Fibroblast of lung (primary cell): ENCODE measurements around the gene SLCO6A1. TPM values are rescaled to one million over a fixed set of nuclear protein-coding genes. Genes with fewer than 3 reads are reported as not detected.
"Not testable (repeated sequence)": the region's sequence is repeated elsewhere in the genome, so short reads cannot be mapped to it uniquely, and the experiment has no call there.

Source experiments
- DNase-seq, 2 donors: peaks; one replicate each; pipeline versions ENCODE4 v3.0.0 to v3.0.0-alpha.2; 2010; ENCODE audit warnings: low read depth in 2 of 2
- H2AFZ ChIP-seq: 2 replicates; pipeline ENCODE4 v1.5.1; 2012; ENCODE audit warnings: low read length, control low read depth, inconsistent platforms
- H3K27ac ChIP-seq: 2 replicates; pipeline ENCODE4 v1.5.1; 2011; ENCODE audit warnings: low read length, control low read depth; ENCODE audit not compliant: insufficient read depth
- H3K27me3 ChIP-seq: 2 replicates; pipeline ENCODE4 v1.5.1; 2011; ENCODE audit warnings: mild to moderate bottlenecking, low read length; ENCODE audit not compliant: control insufficient read depth, insufficient read depth
- H3K36me3 ChIP-seq: 2 replicates; pipeline ENCODE4 v1.5.1; 2011; ENCODE audit warnings: low read length; ENCODE audit not compliant: control insufficient read depth, insufficient read depth
- H3K4me1 ChIP-seq: 2 replicates; pipeline ENCODE4 v1.5.1; 2011; ENCODE audit warnings: low read length; ENCODE audit not compliant: control insufficient read depth, insufficient read depth; ENCODE audit errors: extremely low read depth
- H3K4me2 ChIP-seq: 2 replicates; pipeline ENCODE4 v1.5.1; 2011; ENCODE audit warnings: low read length, control low read depth; ENCODE audit not compliant: insufficient read depth; ENCODE audit errors: extremely low read depth
- H3K4me3 ChIP-seq, 4 experiments: fragments of 200-600 bp in 1 of 4; sonication (generic) in 1 of 4; replicated peaks in 1 of 4; 2 replicates each; pipeline ENCODE4 v1.5.1; 2011 to 2016; ENCODE audit warnings: low read length in 4 of 4, low read depth in 3 of 4, mild to moderate bottlenecking in 3 of 4, control low read depth in 2 of 4, inconsistent platforms in 1 of 4, mixed read lengths in 1 of 4; ENCODE audit not compliant: insufficient read depth in 1 of 4; ENCODE audit errors: control extremely low read depth in 1 of 4
- H3K79me2 ChIP-seq: 2 replicates; pipeline ENCODE4 v1.5.1; 2012; ENCODE audit warnings: mild to moderate bottlenecking, low read length, inconsistent platforms; ENCODE audit not compliant: control insufficient read depth, insufficient read depth
- H3K9ac ChIP-seq: 2 replicates; pipeline ENCODE4 v1.5.1; 2011; ENCODE audit warnings: mild to moderate bottlenecking, low read length, control low read depth; ENCODE audit not compliant: insufficient read depth
- H3K9me3 ChIP-seq: 2 replicates; pipeline ENCODE4 v1.5.1; 2012; ENCODE audit warnings: low read depth, low read length; ENCODE audit not compliant: control insufficient read depth, insufficient read depth
- H4K20me1 ChIP-seq: 2 replicates; pipeline ENCODE4 v1.5.1; 2011; ENCODE audit warnings: low read length; ENCODE audit not compliant: control insufficient read depth, insufficient read depth; ENCODE audit errors: extremely low read depth
- EZH2 ChIP-seq: IDR thresholded peaks from 2 replicates; pipeline ENCODE4 v1.5.1; 2012; ENCODE audit warnings: low read length, control low read depth, mild to moderate bottlenecking; ENCODE audit errors: missing control alignments
- polyA plus RNA-seq, 2 donors: library from polyadenylated mRNA; depleted of rRNA in 1 of 2; stranded (reverse) in 1 of 2; unstranded in 1 of 2; fragments of >200 nt; gene quantifications; 2 replicates each; pipeline ENCODE4 v1.2.1, GENCODE V29; 2011 to 2012; ENCODE audit warnings: missing spikeins in 1 of 2
- total RNA-seq: library from RNA; depleted of rRNA; stranded (reverse); fragments of >200 nt; gene quantifications from 2 replicates; pipeline ENCODE4 v1.2.1, GENCODE V29; 2014
- TF ChIP-seq, protein P1 (sequence below), 2 donors: IDR thresholded peaks in 1 of 2; conservative IDR thresholded peaks in 1 of 2; 1 replicate in 1 of 2; 2 replicates in 1 of 2; pipeline ENCODE4 v1.5.1; 2011 to 2012; ENCODE audit warnings: low read length in 2 of 2, control low read depth in 1 of 2, inconsistent platforms in 1 of 2, low read depth in 1 of 2, mild to moderate bottlenecking in 1 of 2

The SLCO6A1 gene
- total and polyA plus RNA-seq, 2 donors (not counting 1 experiment from before 2014, with no cell fraction given): not detected

GRCh38 chr5:102511666-102512065 lies 12.9 kb upstream of the SLCO6A1 start:
- no peak overlapping the region for H2AFZ ChIP-seq
- peak; percentile 25 to 31 for DNase-seq
- H3K79me2 ChIP-seq: no peaks in the 10 kb centered on the region
- H3K4me1 ChIP-seq: no peaks in the 10 kb centered on the region
- H4K20me1 ChIP-seq: no peaks in the 10 kb centered on the region
- TF ChIP-seq, protein P1, sequence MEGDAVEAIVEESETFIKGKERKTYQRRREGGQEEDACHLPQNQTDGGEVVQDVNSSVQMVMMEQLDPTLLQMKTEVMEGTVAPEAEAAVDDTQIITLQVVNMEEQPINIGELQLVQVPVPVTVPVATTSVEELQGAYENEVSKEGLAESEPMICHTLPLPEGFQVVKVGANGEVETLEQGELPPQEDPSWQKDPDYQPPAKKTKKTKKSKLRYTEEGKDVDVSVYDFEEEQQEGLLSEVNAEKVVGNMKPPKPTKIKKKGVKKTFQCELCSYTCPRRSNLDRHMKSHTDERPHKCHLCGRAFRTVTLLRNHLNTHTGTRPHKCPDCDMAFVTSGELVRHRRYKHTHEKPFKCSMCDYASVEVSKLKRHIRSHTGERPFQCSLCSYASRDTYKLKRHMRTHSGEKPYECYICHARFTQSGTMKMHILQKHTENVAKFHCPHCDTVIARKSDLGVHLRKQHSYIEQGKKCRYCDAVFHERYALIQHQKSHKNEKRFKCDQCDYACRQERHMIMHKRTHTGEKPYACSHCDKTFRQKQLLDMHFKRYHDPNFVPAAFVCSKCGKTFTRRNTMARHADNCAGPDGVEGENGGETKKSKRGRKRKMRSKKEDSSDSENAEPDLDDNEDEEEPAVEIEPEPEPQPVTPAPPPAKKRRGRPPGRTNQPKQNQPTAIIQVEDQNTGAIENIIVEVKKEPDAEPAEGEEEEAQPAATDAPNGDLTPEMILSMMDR (conservative IDR thresholded peaks at IDR 0.05 in 1 of 2, IDR thresholded peaks at IDR 0.05 in 1 of 2; ENCODE audit: low read depth in 1 of 2, low read length in 2 of 2): no peak
- TF ChIP-seq EZH2: no peak
- H3K9me3 ChIP-seq: no peaks in the 10 kb centered on the region
- H3K9ac ChIP-seq: no peak overlapping the region
- no peak overlapping the region for H3K4me2 ChIP-seq
- no peak overlapping the region for H3K27ac ChIP-seq
- no peaks in the 10 kb centered on the region for H3K27me3 ChIP-seq
- H3K4me3 ChIP-seq: no peak overlapping the region
- H3K36me3 ChIP-seq: no peaks in the 10 kb centered on the region

DNA sequence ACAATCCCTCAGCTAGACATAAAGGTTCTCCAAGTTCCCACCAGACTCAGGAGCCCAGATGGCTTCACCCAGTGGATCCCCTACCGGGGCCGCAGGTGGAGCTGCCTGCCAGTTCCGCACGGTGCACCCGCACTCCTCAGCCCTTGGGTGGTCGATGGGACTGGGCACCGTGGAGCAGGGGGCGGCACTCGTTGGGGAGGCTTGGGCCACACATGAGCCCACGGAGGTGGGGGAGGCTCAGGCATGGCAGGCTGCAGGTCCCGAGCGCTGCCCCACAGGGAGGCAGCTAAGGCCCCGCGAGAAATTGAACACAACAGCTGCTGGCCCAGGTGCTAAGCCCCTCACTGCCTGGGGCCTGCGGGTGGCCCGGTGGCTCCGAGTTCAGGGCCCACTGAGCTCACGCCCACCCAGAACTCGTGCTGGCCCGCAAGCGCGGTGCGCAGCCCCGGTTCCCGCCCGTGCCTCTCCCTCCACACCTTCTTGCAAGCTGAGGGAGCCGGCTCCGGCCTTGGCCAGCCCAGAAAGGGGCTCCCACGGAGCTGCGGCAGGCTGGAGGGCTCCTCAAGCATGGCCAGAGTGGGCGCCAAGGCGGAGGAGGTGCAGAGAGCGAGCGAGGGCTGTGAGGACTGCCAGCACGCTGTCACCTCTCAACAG lies 7.4 kb downstream of the SLCO6A1 start:
- not testable (repeated sequence) for DNase-seq, H3K9me3 ChIP-seq, H3K4me1 ChIP-seq, H3K27ac ChIP-seq, H3K79me2 ChIP-seq, H4K20me1 ChIP-seq, H3K36me3 ChIP-seq, H3K4me3 ChIP-seq, H3K27me3 ChIP-seq, H2AFZ ChIP-seq, H3K4me2 ChIP-seq, H3K9ac ChIP-seq

DNA sequence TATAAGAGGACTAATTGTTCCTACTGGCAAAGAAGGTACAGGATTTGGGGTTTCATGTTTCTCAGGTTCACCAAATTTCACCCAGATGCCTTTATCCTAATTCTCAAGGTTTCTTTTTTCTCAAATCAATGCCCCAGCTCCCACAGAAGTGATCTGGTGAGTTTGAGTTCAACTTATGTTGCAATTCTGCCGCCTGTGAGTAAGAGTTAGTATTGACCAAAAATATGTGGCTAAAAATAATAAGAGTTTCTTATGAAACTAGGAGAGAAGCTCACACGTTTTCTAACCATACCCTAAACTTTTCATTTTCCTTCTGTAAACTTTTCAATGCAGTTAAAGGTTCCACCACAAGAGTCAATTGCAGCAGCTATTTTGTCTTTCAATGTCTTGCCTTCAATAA lies 15.1 kb downstream of the SLCO6A1 start:
- TF ChIP-seq EZH2: no peak
- TF ChIP-seq, protein P1 (conservative IDR thresholded peaks at IDR 0.05 in 1 of 2, IDR thresholded peaks at IDR 0.05 in 1 of 2; ENCODE audit: low read depth in 1 of 2, low read length in 2 of 2): no peak
- H3K27ac ChIP-seq: no peak overlapping the region
- H3K9me3 ChIP-seq: no peaks in the 10 kb centered on the region
- no peak overlapping the region for H2AFZ ChIP-seq
- H3K4me3 ChIP-seq: no peak overlapping the region
- no peak overlapping the region for H3K4me2 ChIP-seq
- no peaks in the 10 kb centered on the region for H3K36me3 ChIP-seq
- no peaks in the 10 kb centered on the region for H3K27me3 ChIP-seq
- no peaks in the 10 kb centered on the region for H4K20me1 ChIP-seq
- H3K4me1 ChIP-seq: no peaks in the 10 kb centered on the region
- DNase-seq: peak in 1 of 2 donors; percentile 2
- no peak overlapping the region for H3K9ac ChIP-seq
- H3K79me2 ChIP-seq: no peaks in the 10 kb centered on the region
